GM19452 (cell line): ENCODE results near the gene RIMBP2.

ENCODE experiments used
- ATAC-seq: cut with Tn5 transposase; IDR thresholded peaks from one replicate; pipeline ENCODE4 v1.9.1; 2021; ENCODE audit not compliant: unreplicated experiment

The RIMBP2 gene

GRCh38 chr12:130491421-130492357 lies 224.4 kb downstream of the RIMBP2 start:
- ATAC-seq, result no peak

GRCh38 chr12:130490674-130491073 lies 225.4 kb downstream of the RIMBP2 start:
- no peak for ATAC-seq

DNA sequence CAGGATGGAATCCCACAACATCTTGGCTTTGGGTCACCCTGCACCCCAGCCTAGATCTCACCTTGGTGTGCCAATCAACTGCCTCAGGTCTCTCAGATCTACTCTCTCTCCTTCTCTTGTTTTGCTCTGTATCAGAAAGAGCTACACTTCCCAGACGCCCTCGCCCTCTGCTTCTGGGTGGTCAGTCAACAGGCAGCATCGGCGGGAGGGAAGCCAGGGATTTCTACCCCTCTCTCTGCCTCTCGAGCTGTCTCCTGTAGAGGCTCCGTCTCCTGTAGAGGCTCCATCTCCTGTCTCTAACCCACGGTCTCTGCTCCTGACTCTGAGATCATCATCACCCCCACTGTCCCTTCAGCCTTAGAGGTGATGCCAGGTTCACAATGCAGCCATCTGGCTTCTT lies 226.8 kb downstream of the RIMBP2 start:
- no peak for ATAC-seq

DNA sequence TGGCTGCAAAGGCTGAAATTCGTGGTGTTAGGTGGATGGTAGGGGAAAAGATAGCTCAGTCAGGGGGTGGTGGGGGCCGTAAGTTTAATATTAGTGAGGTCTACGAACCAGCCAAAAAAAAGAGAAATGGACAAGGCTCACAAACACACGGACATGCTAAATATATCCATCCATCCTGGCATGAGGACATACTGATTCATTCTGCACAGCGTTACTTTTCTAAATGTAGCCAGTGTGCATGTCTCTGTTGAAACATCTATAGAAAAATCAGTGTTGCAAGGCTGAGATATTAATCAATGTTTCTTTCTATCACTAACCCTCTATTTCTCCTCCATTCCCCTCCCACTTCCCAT lies 227.8 kb downstream of the RIMBP2 start:
- no peak for ATAC-seq

DNA sequence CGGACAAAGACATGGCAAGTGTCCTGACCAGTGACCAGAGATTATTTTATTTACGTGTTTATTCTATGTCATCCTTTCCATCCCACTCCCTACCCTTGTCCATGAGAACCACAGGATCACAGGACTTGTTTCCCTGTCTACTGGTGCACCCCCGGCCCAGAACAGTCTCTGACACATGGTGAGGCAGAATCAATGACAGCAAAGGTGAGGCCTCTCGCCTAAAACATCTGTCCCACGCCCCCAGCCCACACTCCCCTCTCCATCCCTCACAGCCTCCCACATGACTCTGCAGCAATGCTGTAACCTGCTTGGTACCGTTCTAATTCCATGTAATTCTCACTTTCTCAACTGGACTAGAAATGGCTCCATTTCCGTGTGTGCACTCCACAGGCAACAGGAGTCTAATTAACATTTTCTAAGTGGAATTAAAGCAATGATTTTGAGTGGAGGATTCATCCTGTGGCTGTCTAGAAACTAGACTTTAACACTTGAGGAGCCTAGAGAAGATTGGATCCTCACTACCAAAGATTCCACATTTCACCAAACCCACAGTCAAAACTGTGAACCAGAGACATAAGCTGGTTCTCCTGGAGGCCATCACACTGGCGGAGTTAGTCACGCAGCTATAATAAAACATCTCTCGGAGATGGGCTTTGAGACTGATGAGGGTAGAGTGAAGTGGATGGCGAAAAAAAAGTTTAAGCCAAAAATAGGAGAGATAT lies 228.3 kb downstream of the RIMBP2 start:
- ATAC-seq, result no peak

- ATAC-seq, result no peak
Observed at GRCh38 chr12:130486891-130487416, 229.1 kb downstream of the RIMBP2 start.

DNA sequence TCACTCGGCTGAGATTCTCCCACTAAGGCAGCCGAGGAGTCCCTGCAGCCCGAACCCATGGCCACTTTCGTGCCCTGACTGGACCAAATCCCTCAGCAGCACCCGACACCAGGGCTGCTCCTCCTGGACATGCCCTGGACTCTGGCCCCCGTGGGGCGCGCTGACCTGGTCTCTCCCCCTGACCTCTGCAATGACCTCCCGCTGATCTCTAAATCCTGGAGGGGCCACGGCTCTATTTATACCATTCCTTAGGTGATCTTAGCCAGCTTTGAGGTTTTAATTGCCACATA lies 230.0 kb downstream of the RIMBP2 start:
- ATAC-seq, result no peak

DNA sequence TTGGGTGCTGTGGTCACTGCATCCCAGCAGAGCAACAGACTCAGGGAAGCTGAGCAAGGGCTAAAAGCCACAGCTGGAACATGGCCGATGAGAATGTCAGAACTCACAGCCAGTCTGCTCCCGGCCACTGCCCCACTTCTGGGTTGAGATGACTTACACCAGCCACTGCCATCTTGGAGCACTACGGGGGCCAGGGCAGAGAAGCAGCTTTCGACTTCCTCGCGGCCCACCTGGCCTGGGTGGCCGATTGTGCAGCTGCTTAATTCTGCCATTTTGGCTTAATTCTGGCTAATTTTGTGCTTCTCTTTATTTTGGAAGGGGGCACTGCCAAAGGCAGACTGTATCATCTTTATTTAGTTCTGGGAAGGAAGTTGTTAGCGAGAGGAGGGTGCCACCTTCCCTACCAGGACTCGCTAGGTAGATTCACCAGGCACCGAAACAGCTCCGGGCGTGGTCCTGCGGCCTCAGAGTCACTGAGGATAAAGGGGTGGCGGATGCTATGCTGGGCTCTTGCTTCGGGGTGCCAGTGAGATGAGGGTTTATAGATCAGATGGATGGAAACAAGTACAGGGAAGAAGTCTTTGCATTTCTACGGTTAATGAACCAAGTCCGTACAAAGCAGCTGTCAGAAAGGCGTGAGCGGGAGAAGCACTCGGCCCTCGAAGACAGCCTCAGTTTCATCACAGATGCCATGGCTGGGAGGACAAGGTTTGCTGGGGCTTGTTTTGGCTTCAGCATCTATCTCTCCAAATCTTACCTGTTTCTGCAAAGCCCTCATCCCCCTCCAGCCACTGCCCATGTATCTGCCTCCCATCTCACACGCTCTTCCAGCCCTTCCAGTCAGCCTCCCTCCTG lies 230.6 kb downstream of the RIMBP2 start:
- no peak for ATAC-seq

- no peak for ATAC-seq
Observed at GRCh38 chr12:130484221-130484620, 231.9 kb downstream of the RIMBP2 start.

- ATAC-seq, result no peak
Observed at GRCh38 chr12:130483616-130484180, 232.4 kb downstream of the RIMBP2 start.

DNA sequence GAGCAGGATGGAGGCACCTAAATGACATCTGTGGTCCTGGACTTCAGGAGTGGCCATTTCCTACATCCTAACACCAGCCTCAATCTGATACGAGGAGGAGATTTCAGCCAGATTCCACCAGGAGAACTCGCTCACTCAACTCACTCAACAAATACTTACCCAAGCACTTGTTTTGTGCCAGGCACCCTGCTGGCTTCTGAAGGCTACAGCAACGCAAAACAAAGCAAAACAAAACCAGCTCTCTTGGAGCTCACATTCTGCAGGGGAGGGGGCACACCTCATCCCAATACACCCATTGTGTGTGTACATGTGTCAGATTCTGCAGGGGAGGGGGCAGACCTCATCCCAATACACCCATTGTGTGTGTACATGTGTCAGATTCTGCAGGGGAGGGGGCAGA lies 233.7 kb downstream of the RIMBP2 start:
- no peak for ATAC-seq

GRCh38 chr12:130481392-130481879 lies 234.7 kb downstream of the RIMBP2 start:
- ATAC-seq, result no peak

DNA sequence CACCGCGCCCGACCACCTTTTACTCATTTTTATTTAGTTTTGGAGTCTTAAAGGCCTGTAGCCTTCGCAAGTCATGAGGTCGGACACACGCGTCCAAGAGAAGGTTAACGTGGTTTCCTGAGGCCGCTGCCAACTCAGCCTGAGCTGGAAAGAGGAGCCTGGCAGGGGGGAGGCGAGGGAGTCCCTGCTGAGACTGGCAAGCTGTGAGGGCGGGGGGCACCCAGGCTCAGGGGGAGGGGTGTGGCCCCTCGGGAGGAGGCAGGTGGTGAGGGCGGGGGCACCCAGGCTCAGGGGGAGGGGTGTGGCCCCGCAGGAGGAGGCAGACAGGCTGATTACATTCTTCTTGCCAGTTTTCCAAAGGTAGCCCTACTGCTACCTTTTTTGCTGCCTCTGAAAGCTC lies 235.2 kb downstream of the RIMBP2 start:
- no peak for ATAC-seq

DNA sequence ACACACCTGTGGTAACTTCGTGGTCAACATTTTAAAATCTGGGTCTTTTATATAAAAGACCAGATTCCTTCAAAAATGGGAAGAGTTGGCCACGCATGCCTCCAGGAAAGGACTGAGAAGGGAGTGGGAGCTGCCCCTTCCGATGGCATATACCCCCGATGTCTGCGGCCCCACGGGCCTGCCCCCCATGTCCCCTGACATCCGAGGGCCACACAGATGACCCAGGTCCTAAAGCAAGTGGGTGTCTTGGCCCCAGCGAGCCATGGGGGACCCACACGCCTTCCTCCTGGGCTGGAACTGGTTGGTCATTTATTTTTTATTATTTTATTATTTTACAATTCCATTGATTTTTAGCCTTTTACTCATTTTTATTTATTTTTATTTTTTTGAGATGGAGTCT lies 235.9 kb downstream of the RIMBP2 start:
- ATAC-seq, result no peak

GRCh38 chr12:130479401-130480125 lies 236.5 kb downstream of the RIMBP2 start:
- ATAC-seq, result no peak

DNA sequence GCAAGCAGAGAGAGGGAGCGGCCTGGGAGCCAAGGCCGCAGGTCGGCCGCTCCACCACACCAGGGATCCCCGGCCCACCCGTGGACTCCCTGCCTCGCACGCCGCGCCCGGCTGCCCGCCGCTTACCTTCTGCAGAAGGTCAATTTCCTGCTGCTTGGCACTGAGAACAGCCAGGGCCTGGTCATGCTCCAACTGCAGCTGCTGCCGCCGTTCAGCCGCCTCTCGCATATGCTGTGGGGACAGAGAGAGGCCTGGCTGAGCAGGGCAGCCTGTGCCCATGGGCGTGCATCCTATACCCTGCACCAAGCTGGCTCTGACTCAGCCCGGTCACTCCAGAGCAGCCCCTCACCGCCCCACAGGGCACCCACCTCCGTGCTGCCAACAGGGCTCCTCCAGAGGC lies 237.3 kb downstream of the RIMBP2 start:
- no peak for ATAC-seq

DNA sequence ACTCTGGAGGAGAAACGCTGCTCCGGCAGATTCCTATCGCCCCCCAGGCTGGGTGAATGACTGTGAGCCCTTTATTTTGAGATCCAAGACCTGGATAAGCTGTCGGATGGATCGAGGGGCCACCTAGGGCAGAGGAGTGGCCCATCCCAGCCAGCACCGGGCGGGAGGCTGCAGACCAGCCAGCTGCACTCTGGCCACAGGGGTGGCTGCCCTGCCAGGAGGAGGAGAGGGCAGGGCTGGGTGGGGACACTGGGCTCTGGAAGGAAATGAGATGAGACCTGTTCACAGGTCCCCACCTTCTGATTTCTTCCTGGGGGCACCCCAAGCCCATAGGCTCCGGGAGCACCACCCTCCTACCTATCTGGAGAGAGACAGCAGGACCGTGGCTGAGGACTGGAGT lies 238.4 kb downstream of the RIMBP2 start:
- ATAC-seq, result no peak

GRCh38 chr12:130477266-130477665 lies 238.8 kb downstream of the RIMBP2 start:
- no peak for ATAC-seq

GRCh38 chr12:130476451-130477135 lies 239.5 kb downstream of the RIMBP2 start:
- no peak for ATAC-seq
